ENCODE results near the gene COL27A1. TPM values are rescaled to one million over a fixed set of nuclear protein-coding genes. Genes with fewer than 3 reads are reported as not detected.

The COL27A1 gene
- total RNA-seq, 1 donor from 2014 or later = 31.1 TPM

- DNase-seq = no peak
Observed at GRCh38 chr9:114343471-114344187, 188.3 kb downstream of the COL27A1 start.

- DNase-seq = no peak
Observed at GRCh38 chr9:114344188-114344566, 188.8 kb downstream of the COL27A1 start.

GRCh38 chr9:114344692-114345091, 189.4 kb downstream of the COL27A1 start:
- no peak for DNase-seq

GRCh38 chr9:114345493-114346065, 190.2 kb downstream of the COL27A1 start:
- no peak for DNase-seq

- DNase-seq = no peak
Observed at GRCh38 chr9:114346146-114346545, 190.8 kb downstream of the COL27A1 start.

- DNase-seq = no peak
Observed at GRCh38 chr9:114347675-114348074, 192.3 kb downstream of the COL27A1 start.

GRCh38 chr9:114348261-114348905, 193.0 kb downstream of the COL27A1 start:
- DNase-seq = no peak

GRCh38 chr9:114348906-114349482, 193.7 kb downstream of the COL27A1 start:
- no peak for DNase-seq

- DNase-seq = no peak
Observed at GRCh38 chr9:114349713-114350480, 194.6 kb downstream of the COL27A1 start.

- DNase-seq = no peak
Observed at GRCh38 chr9:114350636-114351401, 195.5 kb downstream of the COL27A1 start.

GRCh38 chr9:114351932-114352331, 196.6 kb downstream of the COL27A1 start:
- DNase-seq = no peak

- DNase-seq = no peak
Observed at GRCh38 chr9:114355821-114356220, 200.5 kb downstream of the COL27A1 start.

- DNase-seq = no peak
Observed at GRCh38 chr9:114356792-114357191, 201.5 kb downstream of the COL27A1 start.

- DNase-seq = no peak
Observed at GRCh38 chr9:114357360-114357759, 202.0 kb downstream of the COL27A1 start.

- no peak for DNase-seq
Observed at GRCh38 chr9:114357911-114358328, 202.6 kb downstream of the COL27A1 start.

- no peak for DNase-seq
Observed at GRCh38 chr9:114359801-114360200, 204.5 kb downstream of the COL27A1 start.

GRCh38 chr9:114361542-114361941, 206.2 kb downstream of the COL27A1 start:
- no peak for DNase-seq

All from skin of body (tissue), 2 donors.